SK-N-MC (cell line): ENCODE results near the gene L3MBTL4.
A peak's percentile ranks its signal among the peaks of the same experiment; 100 is the strongest.
"Not testable (repeated sequence)": the region's sequence is repeated elsewhere in the genome, so short reads cannot be mapped to it uniquely, and the experiment has no call there.

ENCODE experiments used
- DNase-seq: peaks from one replicate; pipeline ENCODE4 v3.0.0-alpha.2; 2011; ENCODE audit warnings: low read depth, low spot score
- H3K27ac ChIP-seq: fragments of 200-600 bp; sonication (generic); 2 replicates; pipeline ENCODE4 v1.5.1; 2016; ENCODE audit warnings: mixed run types
- H3K36me3 ChIP-seq: fragments of 200-600 bp; sonication (generic); 2 replicates; pipeline ENCODE4 v1.6.1; 2017; ENCODE audit warnings: antibody characterized with exemption, low read length, mixed read lengths; ENCODE audit not compliant: insufficient read depth
- H3K4me3 ChIP-seq: fragments of 200-600 bp; sonication (generic); 2 replicates; pipeline ENCODE4 v1.5.1; 2016
- H3K9ac ChIP-seq: fragments of 200-600 bp; sonication (generic); 2 replicates; pipeline ENCODE4 v1.8.0; 2017; ENCODE audit warnings: mixed run types, mixed read lengths; ENCODE audit not compliant: insufficient read length
- H3K9me3 ChIP-seq: fragments of 200-600 bp; sonication (generic); 2 replicates; pipeline ENCODE4 v1.6.1; 2017; ENCODE audit warnings: low read depth, mild to moderate bottlenecking, antibody characterized with exemption, low read length, moderate library complexity, mixed read lengths
- EZH2 ChIP-seq: fragments of 200-600 bp; sonication (generic); IDR thresholded peaks from one replicate; pipeline ENCODE4 v1.6.1; 2017; ENCODE audit warnings: antibody characterized with exemption
- FOXP2 ChIP-seq: optimal IDR thresholded peaks from 2 replicates; pipeline ENCODE3; 2011; ENCODE audit warnings: mild to moderate bottlenecking, moderate library complexity; ENCODE audit not compliant: insufficient read depth; ENCODE audit errors: extremely low read length, control extremely low read depth
- POLR2AphosphoS5 ChIP-seq: IDR thresholded peaks from 2 replicates; pipeline ENCODE4 v1.6.1; 2012; ENCODE audit warnings: mild to moderate bottlenecking, low read depth, low read length, borderline replicate concordance

The L3MBTL4 gene

GRCh38 chr18:6055711-6056110 is 359.0 kb downstream of the L3MBTL4 start:
- Histone ChIP-seq H3K9ac (peak overlapping the region; percentile 41), H3K9me3 (no peaks in the 10 kb centered on the region), H3K27ac (no peak overlapping the region), H3K36me3 (no peaks in the 10 kb centered on the region), H3K4me3 (no peak overlapping the region)
- DNase-seq, result no peak
- TF ChIP-seq EZH2, result no peak
- no peak for TF ChIP-seq POLR2AphosphoS5
- no peak for TF ChIP-seq FOXP2

- DNase-seq, result no peak
- TF ChIP-seq EZH2 (no peak), FOXP2 (no peak), POLR2AphosphoS5 (no peak)
- Histone ChIP-seq H3K36me3 (no peaks in the 10 kb centered on the region), H3K9ac (no peak overlapping the region), H3K27ac (no peak overlapping the region), H3K9me3 (no peaks in the 10 kb centered on the region), H3K4me3 (no peak overlapping the region)
Observed at GRCh38 chr18:6054256-6054842, 360.4 kb downstream of the L3MBTL4 start.

GRCh38 chr18:6052449-6052913 is 362.2 kb downstream of the L3MBTL4 start:
- TF ChIP-seq EZH2, result no peak
- no peak for TF ChIP-seq FOXP2
- no peak for TF ChIP-seq POLR2AphosphoS5
- Histone ChIP-seq H3K4me3 (no peak overlapping the region), H3K27ac (no peak overlapping the region), H3K9me3 (no peaks in the 10 kb centered on the region), H3K9ac (no peak overlapping the region), H3K36me3 (no peaks in the 10 kb centered on the region)
- no peak for DNase-seq

GRCh38 chr18:6047596-6047995 is 367.1 kb downstream of the L3MBTL4 start:
- not testable (repeated sequence) for H3K27ac ChIP-seq, DNase-seq, H3K9me3 ChIP-seq, H3K4me3 ChIP-seq, H3K36me3 ChIP-seq, H3K9ac ChIP-seq

- Histone ChIP-seq H3K27ac (no peak overlapping the region), H3K36me3 (no peaks in the 10 kb centered on the region), H3K9ac (no peak overlapping the region), H3K4me3 (no peak overlapping the region), H3K9me3 (no peaks in the 10 kb centered on the region)
- no peak for DNase-seq
- no peak for TF ChIP-seq FOXP2
Observed at GRCh38 chr18:6044773-6045172, 369.9 kb downstream of the L3MBTL4 start.

GRCh38 chr18:6044319-6044718 is 370.4 kb downstream of the L3MBTL4 start:
- Histone ChIP-seq H3K9me3 (no peaks in the 10 kb centered on the region), H3K27ac (no peak overlapping the region), H3K4me3 (no peak overlapping the region), H3K36me3 (no peaks in the 10 kb centered on the region), H3K9ac (no peak overlapping the region)
- TF ChIP-seq FOXP2 (no peak), EZH2 (no peak), POLR2AphosphoS5 (no peak)
- no peak for DNase-seq

GRCh38 chr18:6039055-6039454 is 375.7 kb downstream of the L3MBTL4 start:
- H3K36me3 ChIP-seq, result no peaks in the 10 kb centered on the region
- TF ChIP-seq POLR2AphosphoS5 (no peak), FOXP2 (no peak), EZH2 (no peak)
- H3K9ac ChIP-seq, result no peak overlapping the region
- DNase-seq, result no peak
- H3K27ac ChIP-seq, result no peak overlapping the region
- H3K4me3 ChIP-seq, result no peak overlapping the region
- H3K9me3 ChIP-seq, result no peaks in the 10 kb centered on the region

- DNase-seq, result no peak
- no peak overlapping the region for H3K9ac ChIP-seq
- H3K27ac ChIP-seq, result no peak overlapping the region
- H3K4me3 ChIP-seq, result no peak overlapping the region
- no peak for TF ChIP-seq FOXP2
- TF ChIP-seq EZH2, result no peak
- TF ChIP-seq POLR2AphosphoS5, result no peak
- no peaks in the 10 kb centered on the region for H3K9me3 ChIP-seq
- H3K36me3 ChIP-seq, result no peaks in the 10 kb centered on the region
Observed at GRCh38 chr18:6031442-6031841, 383.3 kb downstream of the L3MBTL4 start.

- Histone ChIP-seq H3K36me3 (no peaks in the 10 kb centered on the region), H3K9ac (no peak overlapping the region)
- no peak for DNase-seq
Observed at GRCh38 chr18:6031002-6031401, 383.7 kb downstream of the L3MBTL4 start.

More at GRCh38 chr18:6031002-6031401, 383.7 kb downstream of the L3MBTL4 start:
- H3K4me3 ChIP-seq, result no peak overlapping the region
- H3K9me3 ChIP-seq, result no peaks in the 10 kb centered on the region
- no peak overlapping the region for H3K27ac ChIP-seq
- TF ChIP-seq POLR2AphosphoS5 (no peak), FOXP2 (no peak), EZH2 (no peak)
